Right ventricle myocardium inferior (tissue), 1 donor: Measurements from ENCODE around the gene CTNS. TPM values are rescaled to one million over a fixed set of nuclear protein-coding genes. Genes with fewer than 3 reads are reported as not detected.
"Not testable (repeated sequence)": the region's sequence is repeated elsewhere in the genome, so short reads cannot be mapped to it uniquely, and the experiment has no call there.

ENCODE experiments used
- ATAC-seq: fragments of 200-7000 bp; cut with Tn5 transposase; one replicate; pipeline ENCODE4 v1.9.1; 2020; ENCODE audit warnings: mild to moderate bottlenecking, moderate library complexity
- DNase-seq: peaks from one replicate; pipeline ENCODE4 v3.0.0; 2021; ENCODE audit errors: missing footprints
- intact Hi-C: fragments of 100-400 bp; cut with DNase I; formaldehyde crosslinking; loops from one replicate; pipeline ENCODE4 v1.11.0; 2022
- total RNA-seq: library from RNA; stranded (reverse); fragmentation: NEBNext Ultra II Directional; extraction: Animal tissue kit (Norgen Biotek cat#: 25700); gene quantifications from one replicate; pipeline ENCODE4 v1.2.1, GENCODE V29; 2021
- donor health status: DM: no; HTN: yes; CAD: no; lungs with severe emphysema.

Gene CTNS
- total RNA-seq, 1 donor from 2014 or later, result 6.6 TPM

DNA sequence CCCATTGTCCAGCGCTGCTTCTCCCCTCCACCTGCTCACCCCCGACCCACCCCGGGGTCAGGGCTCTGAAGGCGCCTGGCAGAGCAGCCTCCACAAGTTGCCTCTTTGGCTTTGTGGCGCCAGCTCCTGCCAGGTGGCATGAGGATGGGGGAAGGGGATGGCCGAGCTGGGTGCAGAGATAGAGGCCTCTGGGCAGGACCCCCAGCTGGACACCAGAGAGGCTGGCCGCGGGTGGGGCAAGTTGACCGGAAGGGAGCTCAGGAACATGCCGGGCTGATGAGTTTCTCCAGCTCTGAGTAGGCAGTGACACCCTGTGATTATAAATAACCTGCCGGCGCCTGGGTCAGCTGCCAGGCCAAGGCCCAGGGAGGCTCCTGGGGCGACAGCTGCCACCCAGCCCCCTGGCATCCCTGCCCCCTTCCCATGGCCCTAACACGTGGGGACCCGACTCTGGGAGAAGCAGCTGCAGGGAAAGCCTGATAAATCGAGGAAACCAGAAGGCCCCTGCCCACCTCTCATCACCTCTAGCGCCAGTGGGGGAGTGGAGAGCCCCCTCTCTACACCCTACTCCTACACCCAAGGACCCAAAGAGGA, 58.7 kb downstream of the CTNS start:
- DNase-seq, result peak; percentile 73
- ATAC-seq, result peak; percentile 84
- intact Hi-C loops, result no loop called here

- peak; percentile 70 for DNase-seq
- intact Hi-C loops, result no loop called here
- peak; percentile 36 for ATAC-seq
These were observed 59.3 kb downstream of the CTNS start, which contains the start of gene P2RX5 for GRCh38 chr17:3695723-3696411. P2RX5 (minus strand) TSS chr17:3696155; CDS start chr17:3696005, 150 bp downstream.

DNA sequence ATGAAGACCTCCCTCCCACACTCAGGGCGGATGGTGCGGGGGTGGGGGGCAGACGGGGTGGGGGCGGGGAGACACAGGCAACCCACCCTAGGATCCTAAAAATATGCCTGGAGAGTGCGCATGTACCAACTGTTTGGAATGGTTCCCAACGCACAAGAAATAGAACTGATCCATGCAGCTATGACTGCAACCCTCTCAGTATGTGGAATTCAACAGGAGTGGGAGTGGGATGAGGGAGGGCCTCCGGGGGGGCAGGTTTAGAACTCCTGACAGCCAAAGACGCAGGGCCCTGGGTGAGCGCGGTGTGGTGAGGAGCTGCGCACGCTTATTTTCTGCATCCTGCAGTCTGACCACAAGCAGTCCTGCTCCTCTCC, 60.5 kb downstream of the CTNS start:
- DNase-seq (peak; percentile 11), ATAC-seq (peak; percentile 42)
- intact Hi-C loops, result no loop called here

DNA sequence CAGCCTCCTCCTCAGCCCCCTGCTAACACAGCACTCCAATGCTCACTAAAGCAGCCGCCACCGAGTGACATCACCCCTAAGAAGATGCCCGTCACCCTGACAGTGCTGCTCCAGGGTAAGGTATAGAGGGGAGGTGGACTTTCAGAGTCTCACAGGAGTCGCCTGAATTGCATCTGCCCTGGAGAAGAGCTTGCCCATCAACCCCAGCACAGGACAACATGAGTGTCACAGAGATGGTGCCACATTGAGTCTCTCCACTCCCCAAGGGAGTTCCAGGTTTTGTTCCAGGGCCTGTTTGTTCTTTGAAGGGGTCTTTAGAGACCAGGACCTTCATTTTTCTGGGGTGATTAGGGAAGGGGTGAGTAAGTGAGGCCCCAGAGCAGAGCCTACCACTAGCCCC, 61.6 kb downstream of the CTNS start:
- ATAC-seq (no peak), DNase-seq (peak; percentile 17)
- intact Hi-C loops, result no loop called here

DNA sequence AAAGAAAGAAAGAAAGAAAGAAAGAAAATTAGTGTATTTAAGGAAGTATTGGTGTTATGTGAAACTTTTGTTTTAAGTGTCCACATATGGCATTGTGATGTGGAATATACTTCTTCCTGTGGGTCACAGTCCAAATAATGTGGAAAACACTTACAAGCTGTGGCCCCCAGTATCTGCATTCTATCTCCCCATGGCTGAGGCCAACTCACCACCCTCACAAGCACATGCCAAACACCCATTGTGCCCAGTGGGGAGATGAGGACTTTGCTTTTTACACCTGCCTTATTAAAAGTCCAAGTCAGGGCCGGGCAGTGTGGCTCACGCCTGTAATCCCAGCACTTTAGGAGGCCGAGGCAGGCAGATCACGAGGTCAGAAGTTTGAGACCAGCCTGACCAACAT, 63.4 kb downstream of the CTNS start:
- intact Hi-C loops, result no loop called here
- peak; percentile 4 for DNase-seq
- ATAC-seq, result no peak

DNA sequence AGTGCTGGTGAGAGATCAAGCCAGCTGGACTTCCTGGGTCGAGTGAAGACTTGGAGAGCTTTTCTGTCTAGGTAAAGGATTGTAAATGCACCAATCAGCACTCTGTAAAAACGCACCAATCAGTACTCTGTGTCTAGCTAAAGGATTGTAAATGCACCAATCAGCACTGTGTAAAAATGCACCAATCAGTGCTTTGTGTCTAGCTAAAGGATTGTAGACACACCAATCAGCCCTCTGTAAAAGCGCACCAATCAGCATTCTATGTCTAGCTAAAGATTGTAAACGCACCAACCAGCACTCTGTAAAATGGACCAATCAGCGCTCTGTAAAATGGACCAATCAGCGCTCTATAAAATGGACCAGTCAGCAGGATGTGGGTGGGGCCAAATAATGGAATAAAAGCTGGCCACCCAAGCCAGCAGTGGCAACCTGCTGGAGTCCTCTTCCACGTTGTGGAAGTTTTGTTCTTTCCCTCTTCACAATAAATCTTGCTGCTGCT, 65.5 kb downstream of the CTNS start:
- intact Hi-C loops, DNase-seq, ATAC-seq: not testable (repeated sequence)

- DNase-seq, result peak; percentile 6
- intact Hi-C loops, result no loop called here
- ATAC-seq, result no peak
These were observed 68.6 kb downstream of the CTNS start for GRCh38 chr17:3704931-3705717.

GRCh38 chr17:3705718-3705984, 69.1 kb downstream of the CTNS start:
- ATAC-seq, DNase-seq, intact Hi-C loops: not testable (repeated sequence)

DNA sequence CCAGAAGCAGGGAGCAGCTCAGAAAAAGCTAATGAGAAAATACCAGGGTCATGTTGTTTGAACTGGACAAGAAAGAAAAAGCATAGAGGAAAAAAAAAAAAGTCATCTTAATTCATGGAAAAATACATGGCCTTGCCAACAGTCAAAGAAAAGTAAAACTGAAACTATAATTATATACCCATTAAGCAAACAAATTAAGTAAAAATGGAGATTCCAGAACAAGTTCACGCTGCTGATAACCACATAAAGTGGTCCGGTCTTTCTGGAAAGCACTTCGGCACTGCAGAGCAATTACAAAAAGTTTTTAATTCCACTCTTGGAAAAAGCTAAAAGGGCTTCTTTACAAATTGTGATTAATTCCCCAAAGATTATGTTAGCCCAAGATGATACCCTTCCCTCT, 71.8 kb downstream of the CTNS start:
- intact Hi-C loops, result no loop called here
- DNase-seq (no peak), ATAC-seq (no peak)

DNA sequence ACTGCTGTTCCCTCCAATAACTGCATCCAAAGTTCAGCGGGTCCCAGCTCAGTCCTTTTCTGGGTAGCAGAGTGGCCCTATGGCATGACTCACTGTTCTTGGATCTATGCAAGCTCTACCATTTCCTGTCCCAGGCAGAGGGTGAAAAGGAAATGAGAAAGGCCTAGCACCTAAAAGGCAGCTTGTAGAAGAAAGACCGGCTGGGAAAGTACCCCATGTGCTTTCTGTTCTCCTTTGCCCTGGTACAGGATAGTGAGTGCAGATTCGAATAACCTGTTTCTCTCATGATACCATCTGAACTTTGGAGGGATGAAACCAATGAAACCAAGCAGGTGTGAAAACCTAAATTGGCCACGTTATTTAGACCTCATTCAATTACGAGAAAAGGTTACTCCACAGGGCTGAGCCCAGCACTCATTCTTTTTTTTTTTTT, 74.4 kb downstream of the CTNS start:
- ATAC-seq, result no peak
- intact Hi-C loops, result no loop called here
- DNase-seq, result no peak

Other genes starting within 250 kb of the CTNS start
- gene OR1E1, start 238.3 kb upstream of the CTNS start, total RNA-seq, result not detected
- gene OR3A3, start 225.4 kb upstream of the CTNS start, total RNA-seq, result not detected
- gene OR1E2, start 202.9 kb upstream of the CTNS start, total RNA-seq, result not detected
- gene SPATA22, start 164.9 kb upstream of the CTNS start, total RNA-seq, result 0.84 TPM
- 3.8 TPM for gene ASPA, start 160.8 kb upstream of the CTNS start, total RNA-seq
- gene TRPV3, start 78.9 kb upstream of the CTNS start, total RNA-seq, result 0.84 TPM
- gene TRPV1, start 27.3 kb upstream of the CTNS start, total RNA-seq, result 4.1 TPM
- 4.4 TPM for gene SHPK, start 510 bp upstream of the CTNS start, total RNA-seq
- 157 TPM for gene TAX1BP3, start 31.8 kb downstream of the CTNS start, total RNA-seq
- 65.5 TPM for gene EMC6, start 32.1 kb downstream of the CTNS start, total RNA-seq
- gene P2RX5, start 59.4 kb downstream of the CTNS start, total RNA-seq, result 19.4 TPM
- 0.22 TPM for gene HASPIN, start 87.1 kb downstream of the CTNS start, total RNA-seq
- 17.6 TPM for gene ITGAE, start 164.4 kb downstream of the CTNS start, total RNA-seq
- 15.3 TPM for gene NCBP3, start 209.5 kb downstream of the CTNS start, total RNA-seq